ENCODE data around the gene GSTA2.
"Not testable (repeated sequence)": the region's sequence is repeated elsewhere in the genome, so short reads cannot be mapped to it uniquely, and the experiment has no call there.

GSTA2 gene

GRCh38 chr6:52718550-52718949 is 44.7 kb downstream of the GSTA2 start:
- H3K27me3 Mint-ChIP-seq (ENCODE audit: low read depth, poor library complexity), result no peaks in the 10 kb centered on the region
- H3K4me1 Mint-ChIP-seq, result peaks cover 4% of the 10 kb centered on the region
- H3K27ac Mint-ChIP-seq, result no peak overlapping the region
- H3K36me3 Mint-ChIP-seq (ENCODE audit: low read depth), result no peaks in the 10 kb centered on the region
- no peak for DNase-seq
- H3K4me3 Mint-ChIP-seq, result no peak overlapping the region
- peaks cover 3% of the 10 kb centered on the region for H3K9me3 Mint-ChIP-seq
- no peak for TF ChIP-seq CTCF (IDR thresholded peaks at IDR 0.05)

- not testable (repeated sequence) for H3K9me3 Mint-ChIP-seq; H3K4me3 Mint-ChIP-seq; DNase-seq; H3K36me3 Mint-ChIP-seq (ENCODE audit: low read depth); H3K4me1 Mint-ChIP-seq; H3K27ac Mint-ChIP-seq; H3K27me3 Mint-ChIP-seq (ENCODE audit: low read depth, poor library complexity)
Observed at GRCh38 chr6:52714761-52715160, 48.5 kb downstream of the GSTA2 start.

GRCh38 chr6:52712136-52712535 is 51.1 kb downstream of the GSTA2 start:
- no peak for DNase-seq
- no peak for TF ChIP-seq CTCF (IDR thresholded peaks at IDR 0.05)
- no peak overlapping the region for H3K4me3 Mint-ChIP-seq
- H3K27me3 Mint-ChIP-seq (ENCODE audit: low read depth, poor library complexity), result no peaks in the 10 kb centered on the region
- peaks cover 25% of the 10 kb centered on the region for H3K9me3 Mint-ChIP-seq
- H3K36me3 Mint-ChIP-seq (ENCODE audit: low read depth), result no peaks in the 10 kb centered on the region
- no peaks in the 10 kb centered on the region for H3K4me1 Mint-ChIP-seq
- H3K27ac Mint-ChIP-seq, result no peak overlapping the region

GRCh38 chr6:52707963-52708680 is 55.2 kb downstream of the GSTA2 start:
- no peak for TF ChIP-seq CTCF (IDR thresholded peaks at IDR 0.05)
- no peak overlapping the region for H3K4me3 Mint-ChIP-seq
- no peaks in the 10 kb centered on the region for H3K36me3 Mint-ChIP-seq (ENCODE audit: low read depth)
- DNase-seq, result no peak
- peaks cover 30% of the 10 kb centered on the region for H3K9me3 Mint-ChIP-seq
- no peak overlapping the region for H3K27ac Mint-ChIP-seq
- no peaks in the 10 kb centered on the region for H3K27me3 Mint-ChIP-seq (ENCODE audit: low read depth, poor library complexity)
- H3K4me1 Mint-ChIP-seq, result no peaks in the 10 kb centered on the region

GRCh38 chr6:52706001-52706400 is 57.3 kb downstream of the GSTA2 start:
- Mint-ChIP-seq H3K4me1 (no peaks in the 10 kb centered on the region), H3K27ac (no peak overlapping the region), H3K36me3 (ENCODE audit: low read depth) (no peaks in the 10 kb centered on the region), H3K4me3 (no peak overlapping the region), H3K9me3 (peaks cover 30% of the 10 kb centered on the region), H3K27me3 (ENCODE audit: low read depth, poor library complexity) (no peaks in the 10 kb centered on the region)
- no peak for DNase-seq
- TF ChIP-seq CTCF (IDR thresholded peaks at IDR 0.05), result no peak

- H3K36me3 Mint-ChIP-seq (ENCODE audit: low read depth); DNase-seq; H3K4me3 Mint-ChIP-seq; H3K27ac Mint-ChIP-seq; H3K4me1 Mint-ChIP-seq; H3K27me3 Mint-ChIP-seq (ENCODE audit: low read depth, poor library complexity): not testable (repeated sequence)
- H3K9me3 Mint-ChIP-seq, result peaks cover 27% of the 10 kb centered on the region
Observed at GRCh38 chr6:52704781-52705502, 58.3 kb downstream of the GSTA2 start.

- H3K27ac Mint-ChIP-seq, result no peak overlapping the region
- peaks cover 21% of the 10 kb centered on the region for H3K9me3 Mint-ChIP-seq
- H3K36me3 Mint-ChIP-seq (ENCODE audit: low read depth), result no peaks in the 10 kb centered on the region
- DNase-seq, result no peak
- no peaks in the 10 kb centered on the region for H3K4me1 Mint-ChIP-seq
- H3K4me3 Mint-ChIP-seq, result no peak overlapping the region
- no peaks in the 10 kb centered on the region for H3K27me3 Mint-ChIP-seq (ENCODE audit: low read depth, poor library complexity)
- TF ChIP-seq CTCF (IDR thresholded peaks at IDR 0.05), result no peak
Observed at GRCh38 chr6:52704060-52704459, 59.2 kb downstream of the GSTA2 start.

Data from nephron progenitor cell (in vitro differentiated cells).